A673 (cell line): ENCODE measurements around the gene C6orf47. TPM values are rescaled to one million over a fixed set of nuclear protein-coding genes. Genes with fewer than 3 reads are reported as not detected.

ENCODE experiments used
- BruUV-seq: library from RNA; stranded (reverse); fragments of 400-500 nt; replicated peaks from 2 replicates; lab custom pipeline; 2021; lab: Mats Ljungman, UMichigan
- CTCF ChIA-PET: fragments of 300-600 bp; sonication (Branson Sonifier 250); formaldehyde crosslinking; loops from one replicate; lab custom pipeline; 2022; ENCODE audit warnings: antibody characterized with exemption; lab: Charles Lee
- POLR2A ChIA-PET: fragments of 300-600 bp; sonication (Branson Sonifier 250); formaldehyde crosslinking; loops from one replicate; lab custom pipeline; 2022; ENCODE audit warnings: antibody characterized with exemption; ENCODE audit not compliant: low non-redundant PET; lab: Charles Lee
- DNase-seq: peaks from one replicate; pipeline ENCODE4 v3.0.0-alpha.2; 2015; ENCODE audit warnings: low spot score
- H3K27ac ChIP-seq: fragments of 200-600 bp; sonication (generic); 2 replicates; pipeline ENCODE4 v1.5.1; 2016; ENCODE audit warnings: mixed run types, low read depth, mild to moderate bottlenecking, mixed read lengths, antibody characterized with exemption, low read length; ENCODE audit not compliant: poor library complexity, severe bottlenecking
- H3K27me3 ChIP-seq: fragments of 200-600 bp; sonication (generic); replicated peaks from 2 replicates; pipeline ENCODE4 v1.6.1; 2017; ENCODE audit warnings: mixed run types, low read depth, mild to moderate bottlenecking, mixed read lengths, antibody characterized with exemption, low read length; ENCODE audit not compliant: insufficient read depth, poor library complexity
- H3K36me3 ChIP-seq: fragments of 200-600 bp; sonication (generic); 2 replicates; pipeline ENCODE4 v1.6.1; 2016; ENCODE audit warnings: mixed run types, mild to moderate bottlenecking, mixed read lengths, antibody characterized with exemption, low read length; ENCODE audit not compliant: insufficient read depth, poor library complexity, severe bottlenecking
- H3K4me1 ChIP-seq: fragments of 200-600 bp; sonication (generic); 2 replicates; pipeline ENCODE4 v1.6.1; 2017; ENCODE audit warnings: mixed run types, mild to moderate bottlenecking, mixed read lengths, antibody characterized with exemption, low read length; ENCODE audit not compliant: insufficient read depth, poor library complexity, severe bottlenecking
- H3K4me3 ChIP-seq: fragments of 200-600 bp; sonication (generic); 2 replicates; pipeline ENCODE4 v1.5.1; 2016; ENCODE audit warnings: low read depth, mixed run types, mild to moderate bottlenecking, mixed read lengths, low read length; ENCODE audit not compliant: poor library complexity, severe bottlenecking
- H3K9me3 ChIP-seq: fragments of 200-600 bp; sonication (generic); 2 replicates; pipeline ENCODE4 v1.6.1; 2016; ENCODE audit warnings: mixed run types, low read depth, mild to moderate bottlenecking, mixed read lengths, antibody characterized with exemption, low read length; ENCODE audit not compliant: poor library complexity, severe bottlenecking
- EZH2 ChIP-seq: fragments of 200-600 bp; sonication (generic); IDR thresholded peaks from 2 replicates; pipeline ENCODE4 v1.6.1; 2017; ENCODE audit warnings: borderline replicate concordance, low read depth, mild to moderate bottlenecking, mixed read lengths, antibody characterized with exemption, low read length; ENCODE audit not compliant: poor library complexity, severe bottlenecking
- intact Hi-C: fragments of 100-400 bp; cut with micrococcal nuclease; formaldehyde crosslinking; loops from one replicate; pipeline ENCODE4 v1.10.0; 2022; ENCODE audit not compliant: unreplicated experiment
- total RNA-seq: library from RNA; stranded (reverse); gene quantifications from 2 replicates; pipeline ENCODE4 v1.2.3, GENCODE V29; 2021
- TF ChIP-seq, protein P1 (sequence below): fragments of 300-800, 200-600 bp; sonication (generic); conservative IDR thresholded peaks from 2 replicates; pipeline ENCODE4 v1.5.1; 2017; ENCODE audit warnings: low read depth, mild to moderate bottlenecking, antibody characterized with exemption, low read length, moderate library complexity, mixed read lengths

Gene C6orf47
- total RNA-seq, 1 experiment from 2014 or later = 21.3 TPM

DNA sequence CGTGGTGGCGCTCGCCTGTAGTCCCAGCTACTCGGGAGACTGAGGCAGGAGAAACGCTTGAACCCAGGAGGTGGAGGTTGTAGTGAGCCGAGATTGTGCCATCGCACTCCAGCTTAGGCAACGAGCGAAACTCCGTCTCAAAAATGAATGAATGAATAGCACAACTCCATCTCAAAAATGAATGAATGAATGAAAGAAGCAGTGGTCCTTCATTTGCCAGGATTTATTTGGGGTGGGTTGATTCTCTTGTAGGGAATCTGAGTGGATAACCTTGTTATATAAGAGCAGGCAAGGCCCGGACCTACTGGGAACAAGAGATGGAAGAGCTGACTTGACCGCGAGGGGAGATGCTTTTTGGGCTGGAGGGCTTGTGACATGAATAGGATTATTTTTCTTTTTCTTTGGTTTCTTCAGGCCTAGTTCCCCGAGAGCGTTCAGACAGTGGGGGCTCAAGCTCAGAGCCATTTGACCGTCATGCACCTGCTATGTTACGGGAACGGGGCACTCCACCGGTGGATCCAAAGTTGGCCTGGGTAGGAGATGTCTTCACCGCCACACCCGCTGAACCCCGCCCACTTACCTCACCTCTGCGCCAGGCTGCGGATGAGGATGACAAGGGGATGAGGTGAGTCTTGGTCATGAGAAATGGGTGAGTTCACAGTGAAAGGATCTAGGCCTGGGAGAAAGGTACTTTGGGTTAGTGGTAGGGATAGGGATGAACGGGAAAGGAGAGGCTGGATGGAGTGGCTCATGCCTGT, 30.2 kb downstream of the C6orf47 start:
- Histone ChIP-seq H3K4me3 (no peak overlapping the region), H3K27ac (no peak overlapping the region), H3K9me3 (no peaks in the 10 kb centered on the region), H3K36me3 (peaks cover 100% of the 10 kb centered on the region), H3K27me3 (no peaks in the 10 kb centered on the region), H3K4me1 (no peaks in the 10 kb centered on the region)
- POLR2A ChIA-PET = no interaction called here
- intact Hi-C loops = no loop called here
- DNase-seq = no peak
- CTCF ChIA-PET = no interaction called here
- TF ChIP-seq, protein P1, sequence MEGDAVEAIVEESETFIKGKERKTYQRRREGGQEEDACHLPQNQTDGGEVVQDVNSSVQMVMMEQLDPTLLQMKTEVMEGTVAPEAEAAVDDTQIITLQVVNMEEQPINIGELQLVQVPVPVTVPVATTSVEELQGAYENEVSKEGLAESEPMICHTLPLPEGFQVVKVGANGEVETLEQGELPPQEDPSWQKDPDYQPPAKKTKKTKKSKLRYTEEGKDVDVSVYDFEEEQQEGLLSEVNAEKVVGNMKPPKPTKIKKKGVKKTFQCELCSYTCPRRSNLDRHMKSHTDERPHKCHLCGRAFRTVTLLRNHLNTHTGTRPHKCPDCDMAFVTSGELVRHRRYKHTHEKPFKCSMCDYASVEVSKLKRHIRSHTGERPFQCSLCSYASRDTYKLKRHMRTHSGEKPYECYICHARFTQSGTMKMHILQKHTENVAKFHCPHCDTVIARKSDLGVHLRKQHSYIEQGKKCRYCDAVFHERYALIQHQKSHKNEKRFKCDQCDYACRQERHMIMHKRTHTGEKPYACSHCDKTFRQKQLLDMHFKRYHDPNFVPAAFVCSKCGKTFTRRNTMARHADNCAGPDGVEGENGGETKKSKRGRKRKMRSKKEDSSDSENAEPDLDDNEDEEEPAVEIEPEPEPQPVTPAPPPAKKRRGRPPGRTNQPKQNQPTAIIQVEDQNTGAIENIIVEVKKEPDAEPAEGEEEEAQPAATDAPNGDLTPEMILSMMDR = no peak
- no peak for TF ChIP-seq EZH2
- no TSS peak for BruUV-seq

DNA sequence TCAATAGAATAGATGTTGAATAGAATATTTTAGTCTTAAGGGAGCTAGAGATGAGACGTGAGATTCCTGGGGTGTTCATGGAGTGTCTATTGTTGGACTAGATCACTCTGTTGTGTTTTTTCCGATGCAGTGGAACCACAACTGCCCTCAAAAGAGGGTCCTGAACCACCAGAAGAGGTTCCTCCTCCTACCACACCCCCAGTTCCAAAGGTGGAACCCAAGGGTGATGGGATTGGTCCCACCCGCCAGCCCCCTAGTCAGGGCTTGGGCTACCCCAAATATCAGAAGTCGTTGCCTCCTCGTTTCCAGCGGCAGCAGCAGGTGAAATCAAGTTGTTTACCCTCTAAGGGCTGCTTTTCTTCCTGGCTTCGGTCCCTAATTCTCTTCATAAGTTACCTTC, 31.6 kb downstream of the C6orf47 start:
- ChIA-PET POLR2A (no interaction called here), CTCF (interaction anchor here (0.5 kb wide), 1 partner anchor 82 kb away, joined by 3 read pairs; the partner anchor contains the start of gene NFKBIL1)
- no peaks in the 10 kb centered on the region for H3K4me1 ChIP-seq
- no peaks in the 10 kb centered on the region for H3K27me3 ChIP-seq
- no TSS peak for BruUV-seq
- no peaks in the 10 kb centered on the region for H3K9me3 ChIP-seq
- no peak overlapping the region for H3K4me3 ChIP-seq
- TF ChIP-seq EZH2 = no peak
- TF ChIP-seq, protein P1 = no peak
- no peak overlapping the region for H3K27ac ChIP-seq
- intact Hi-C loops = no loop called here
- peaks cover 100% of the 10 kb centered on the region for H3K36me3 ChIP-seq
- DNase-seq = no peak

DNA sequence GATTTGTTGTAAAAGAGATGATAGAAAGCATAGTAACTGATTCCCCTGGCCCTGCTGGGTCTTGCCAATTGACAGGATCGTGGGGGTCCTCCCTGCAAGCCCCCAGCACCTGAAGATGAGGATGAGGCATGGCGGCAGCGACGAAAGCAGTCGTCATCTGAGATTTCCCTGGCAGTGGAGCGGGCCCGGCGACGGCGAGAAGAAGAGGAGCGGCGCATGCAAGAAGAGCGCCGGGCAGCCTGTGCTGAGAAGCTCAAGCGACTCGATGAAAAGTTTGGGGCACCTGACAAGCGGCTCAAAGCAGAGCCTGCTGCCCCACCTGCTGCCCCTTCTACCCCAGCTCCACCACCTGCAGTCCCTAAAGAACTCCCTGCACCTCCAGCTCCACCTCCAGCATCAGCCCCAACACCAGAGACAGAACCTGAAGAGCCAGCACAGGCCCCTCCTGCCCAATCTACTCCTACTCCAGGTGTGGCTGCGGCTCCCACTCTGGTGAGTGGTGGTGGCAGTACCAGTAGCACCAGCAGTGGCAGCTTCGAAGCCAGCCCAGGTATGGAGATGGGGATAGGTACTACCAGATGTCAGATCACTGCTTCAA, 32.8 kb downstream of the C6orf47 start:
- no peak for DNase-seq
- Histone ChIP-seq H3K36me3 (peaks cover 100% of the 10 kb centered on the region), H3K9me3 (no peaks in the 10 kb centered on the region), H3K4me1 (peaks cover 2% of the 10 kb centered on the region), H3K27ac (no peak overlapping the region), H3K4me3 (no peak overlapping the region), H3K27me3 (no peaks in the 10 kb centered on the region)
- BruUV-seq = no TSS peak
- ChIA-PET POLR2A (no interaction called here), CTCF (no interaction called here)
- intact Hi-C loops = no loop called here
- TF ChIP-seq EZH2 = no peak
- TF ChIP-seq, protein P1 = no peak
